ENCODE results near the gene ZNF20.
A peak's percentile ranks its signal among the peaks of the same experiment; 100 is the strongest.

ZNF20 gene

DNA sequence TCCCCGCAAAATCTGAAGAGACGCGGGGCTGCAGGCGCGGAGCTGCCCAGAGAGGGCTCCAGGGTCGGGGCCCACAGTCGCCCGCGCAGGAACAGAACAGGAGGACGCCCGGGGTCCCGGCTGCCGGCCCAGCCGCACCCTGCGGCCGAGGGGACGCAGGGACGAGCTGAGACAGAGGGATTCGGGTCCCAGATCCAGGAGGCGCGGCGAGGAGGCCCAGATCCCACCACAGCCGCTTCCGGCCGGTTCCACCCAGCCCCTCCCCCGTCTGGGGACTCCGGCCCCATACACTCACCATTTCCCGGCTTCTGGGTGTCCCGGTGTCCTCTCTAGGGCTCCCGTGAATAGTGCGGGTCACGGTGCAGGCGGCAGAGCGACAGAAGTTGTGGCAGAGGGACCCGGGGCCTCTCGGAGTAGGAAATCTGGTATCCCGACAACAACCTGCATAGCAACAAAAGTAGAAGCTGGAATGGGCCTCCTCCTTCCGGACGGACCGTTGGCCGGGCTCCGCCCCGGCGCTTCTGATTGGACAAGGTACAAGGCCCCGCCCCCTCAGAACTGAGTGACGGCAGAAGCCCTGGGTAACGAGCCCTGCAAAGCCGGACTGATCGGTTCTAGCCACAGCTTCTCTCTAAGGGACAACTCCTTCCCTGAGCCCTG, at the start of gene ZNF20:
TSS of gene ZNF20 (minus strand) at position 466 of the 660 bp plus-strand sequence. CDS start at position 298, 168 bp downstream.
- DNase-seq = peak; percentile 96

DNA sequence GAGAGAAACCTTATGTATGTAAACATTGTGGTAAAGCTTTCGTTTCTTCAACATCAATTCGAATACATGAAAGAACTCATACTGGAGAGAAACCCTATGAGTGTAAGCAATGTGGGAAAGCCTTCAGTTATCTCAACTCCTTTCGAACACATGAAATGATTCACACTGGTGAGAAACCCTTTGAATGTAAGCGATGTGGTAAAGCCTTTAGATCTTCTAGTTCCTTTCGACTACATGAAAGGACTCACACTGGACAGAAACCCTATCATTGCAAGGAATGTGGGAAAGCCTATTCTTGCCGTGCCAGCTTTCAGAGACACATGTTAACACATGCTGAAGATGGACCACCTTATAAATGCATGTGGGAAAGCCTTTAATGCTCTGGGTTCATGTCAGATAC, 47.5 kb upstream of the ZNF20 start:
- DNase-seq = no peak

DNA sequence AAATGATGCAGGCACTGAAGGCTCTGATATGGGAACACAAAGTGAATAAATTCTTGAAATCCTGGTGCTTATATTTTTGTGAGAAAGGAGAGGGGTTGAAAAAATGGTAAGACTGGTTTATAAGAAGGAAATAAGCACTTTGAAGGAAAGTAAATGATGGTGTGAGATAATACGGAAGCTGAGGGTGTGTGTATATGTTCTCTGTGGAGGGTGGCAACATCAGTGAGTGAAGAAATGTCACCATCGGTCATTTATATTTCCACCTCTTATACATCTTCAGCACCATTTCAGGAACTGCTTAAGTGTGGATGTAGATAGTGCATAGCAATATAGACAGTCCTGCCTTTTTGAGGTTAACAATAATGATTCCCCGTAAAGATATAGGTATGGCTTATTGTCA, 40.2 kb upstream of the ZNF20 start:
- no peak for DNase-seq

DNA sequence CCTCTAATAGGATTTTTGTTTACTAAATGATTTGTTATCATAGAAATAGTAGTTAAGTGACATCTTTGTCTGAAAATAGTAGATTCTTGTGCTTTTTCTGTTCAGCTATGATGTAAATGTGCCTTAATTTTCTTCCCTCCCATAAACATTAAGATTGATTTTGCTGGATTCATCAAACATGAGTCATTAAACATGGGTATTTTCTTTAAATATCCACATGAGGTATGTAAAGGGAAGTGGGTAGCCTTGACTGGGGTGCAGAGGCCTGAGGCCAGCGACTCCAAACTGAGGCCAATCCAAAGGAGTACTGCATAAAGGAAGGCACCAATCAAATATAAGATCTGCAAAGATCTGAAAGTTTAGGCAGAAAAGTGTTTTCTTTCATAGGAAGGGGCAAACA, 26.5 kb upstream of the ZNF20 start:
- no peak for DNase-seq

DNA sequence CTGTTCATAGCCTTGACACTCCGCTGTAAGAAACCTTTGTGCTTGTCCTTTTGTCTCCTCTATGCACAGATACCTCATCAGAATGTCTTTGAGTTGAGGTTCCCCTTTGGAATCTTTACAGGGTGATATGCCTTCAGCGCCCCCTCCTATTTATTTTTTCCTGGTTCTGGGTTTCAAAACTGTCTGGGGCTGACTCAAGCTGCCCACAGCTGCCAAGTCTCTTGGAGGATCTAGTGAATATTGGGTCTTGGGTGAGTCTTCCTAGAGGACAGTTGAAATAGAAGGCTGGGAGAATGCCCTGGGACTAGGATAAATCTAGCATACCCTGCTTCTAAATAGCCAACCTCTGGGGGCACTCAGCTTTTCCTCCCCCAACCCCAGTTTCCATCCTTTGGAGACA, 23.7 kb upstream of the ZNF20 start:
- DNase-seq = no peak

DNA sequence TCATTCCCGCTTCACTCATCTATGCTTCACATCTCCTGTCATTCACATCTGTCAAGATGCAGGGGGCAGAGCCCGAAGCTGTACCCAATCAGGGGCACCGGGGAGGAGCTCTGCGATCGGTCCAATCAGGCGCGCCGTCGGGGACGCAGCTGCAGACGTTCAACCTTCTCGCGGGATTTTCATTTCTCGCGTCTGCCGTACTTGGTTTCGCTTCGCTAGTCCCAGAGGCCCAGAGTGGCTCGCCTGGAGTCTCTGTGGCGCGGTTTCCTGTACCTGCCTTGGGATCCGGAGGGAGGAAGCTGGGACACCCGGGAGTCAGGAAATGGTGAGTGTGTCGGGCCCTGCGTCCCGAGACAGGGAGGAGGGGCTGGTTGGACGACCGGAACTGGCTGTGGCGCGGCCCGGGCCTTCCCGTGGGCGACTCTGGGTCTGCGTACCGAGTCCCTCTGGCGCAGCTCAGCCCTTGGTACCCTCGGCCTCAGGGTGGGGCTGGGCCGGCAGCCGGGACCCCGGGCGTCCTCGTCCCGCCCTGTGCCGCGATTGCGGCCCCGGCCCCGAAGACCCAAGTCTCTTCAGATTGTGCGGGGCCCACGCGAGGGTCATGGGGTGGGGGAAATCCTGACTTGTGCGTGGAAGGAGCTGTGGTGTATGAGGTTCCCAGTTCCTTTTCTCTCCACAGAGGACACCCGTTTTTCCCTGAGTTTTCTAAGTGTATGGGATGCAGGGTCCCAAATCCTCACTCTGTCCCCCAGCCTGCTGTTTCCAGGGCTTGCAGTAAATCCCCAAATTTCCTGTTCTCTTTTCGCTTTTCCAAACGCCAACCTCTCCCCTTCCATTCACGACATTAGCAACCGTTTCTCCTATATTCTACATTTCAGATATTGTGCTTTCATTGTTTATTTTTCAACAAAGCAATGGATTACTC, 23.0 kb upstream of the ZNF20 start, which contains the start of gene ZNF136:
TSS of gene ZNF136 (plus strand) at position 215 of the 925 bp plus-strand sequence. CDS start at position 323, 108 bp downstream.
- DNase-seq = peak; percentile 96

DNA sequence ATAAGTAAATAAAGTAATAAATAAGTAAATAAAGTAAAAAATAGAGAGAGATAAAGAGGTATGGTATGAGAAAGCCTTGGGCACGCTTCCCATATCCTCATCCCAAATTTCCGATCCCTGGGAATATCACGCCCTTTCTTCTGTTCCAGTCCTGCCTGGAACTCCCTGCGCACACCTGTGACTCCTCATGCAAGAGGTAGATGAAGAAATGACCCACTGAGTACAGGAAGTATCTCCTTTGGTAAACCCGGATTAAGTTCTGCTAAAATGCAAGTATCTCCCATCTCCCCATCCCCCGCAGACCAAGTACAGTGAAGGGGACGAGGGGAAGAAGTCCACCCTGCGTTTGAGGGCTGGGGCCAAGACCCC, 22.3 kb upstream of the ZNF20 start:
- no peak for DNase-seq

DNA sequence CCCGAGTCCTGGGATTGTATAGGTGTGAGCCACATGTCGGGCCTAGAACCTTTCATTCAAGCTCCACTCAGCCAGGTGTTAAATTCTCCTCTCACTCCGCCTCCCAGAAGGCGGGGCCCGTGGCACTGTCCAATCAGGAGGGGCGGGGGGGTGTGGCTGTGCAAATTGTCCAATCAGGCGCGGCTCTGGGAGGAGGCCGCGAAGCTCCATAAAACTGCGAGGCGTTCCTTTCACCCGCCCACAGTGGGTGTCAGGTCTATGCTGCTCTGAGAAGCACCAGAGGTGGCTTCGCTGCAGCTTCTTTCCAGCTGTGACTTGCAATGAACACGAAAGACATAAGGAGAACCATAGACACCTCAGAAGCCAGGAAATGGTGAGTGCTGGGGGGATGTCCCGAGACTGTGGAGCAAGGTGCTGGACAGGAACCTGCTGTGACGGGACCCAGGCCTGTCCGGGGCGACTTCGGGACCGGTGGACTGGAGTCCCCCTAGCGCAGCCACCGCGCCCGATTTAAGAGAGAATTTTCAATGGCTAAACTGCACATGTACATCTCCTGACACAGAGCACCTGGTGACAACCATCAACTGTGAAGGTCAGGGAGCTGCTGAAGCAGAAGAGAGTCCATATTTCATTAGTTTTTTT, 19.7 kb upstream of the ZNF20 start:
- peak; percentile 28 for DNase-seq

DNA sequence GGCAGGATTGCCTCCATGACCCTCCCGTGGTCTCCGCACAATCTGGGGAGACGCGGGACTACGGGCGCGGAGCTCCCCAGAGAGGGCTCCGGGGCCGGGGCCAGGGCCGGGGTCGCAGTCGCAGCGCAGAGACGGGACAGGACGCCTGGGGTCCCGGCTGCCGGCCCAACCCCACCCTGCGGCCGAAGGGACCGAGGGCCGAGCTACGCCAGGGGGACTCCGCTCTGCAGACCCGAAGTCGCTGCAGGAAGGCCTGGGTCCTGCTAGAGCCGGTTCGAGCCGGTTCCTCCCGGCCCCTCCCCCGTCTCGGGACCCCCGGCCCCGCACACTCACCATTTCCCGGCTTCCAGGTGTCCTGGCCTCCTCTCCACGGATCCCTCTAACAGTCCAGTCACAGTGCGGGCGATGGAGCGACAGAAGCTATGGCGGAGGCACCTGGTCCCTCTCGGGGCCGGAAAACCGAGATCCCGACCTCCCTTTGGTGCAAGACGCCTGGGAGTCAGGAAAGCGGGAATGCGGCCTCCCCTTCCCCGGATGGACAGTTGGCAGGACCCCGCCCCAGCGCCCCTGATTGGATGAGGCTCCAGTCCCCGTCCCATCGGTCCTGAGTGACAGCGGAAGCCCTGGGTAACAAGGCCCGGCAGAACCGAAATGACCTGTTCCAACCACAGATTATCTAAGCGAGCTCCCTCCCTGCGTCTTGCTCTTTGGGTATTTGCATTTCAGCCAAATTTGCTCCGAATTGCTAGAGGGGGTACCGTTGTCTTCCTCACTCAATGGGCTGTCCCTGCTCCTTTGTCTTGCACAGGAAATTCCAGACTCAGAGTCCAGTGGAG, 16.3 kb upstream of the ZNF20 start, which contains the start of gene ZNF625:
TSS of gene ZNF625 (minus strand) at position 512 of the 836 bp plus-strand sequence. CDS start at position 336, 176 bp downstream.
- DNase-seq = peak; percentile 72

DNA sequence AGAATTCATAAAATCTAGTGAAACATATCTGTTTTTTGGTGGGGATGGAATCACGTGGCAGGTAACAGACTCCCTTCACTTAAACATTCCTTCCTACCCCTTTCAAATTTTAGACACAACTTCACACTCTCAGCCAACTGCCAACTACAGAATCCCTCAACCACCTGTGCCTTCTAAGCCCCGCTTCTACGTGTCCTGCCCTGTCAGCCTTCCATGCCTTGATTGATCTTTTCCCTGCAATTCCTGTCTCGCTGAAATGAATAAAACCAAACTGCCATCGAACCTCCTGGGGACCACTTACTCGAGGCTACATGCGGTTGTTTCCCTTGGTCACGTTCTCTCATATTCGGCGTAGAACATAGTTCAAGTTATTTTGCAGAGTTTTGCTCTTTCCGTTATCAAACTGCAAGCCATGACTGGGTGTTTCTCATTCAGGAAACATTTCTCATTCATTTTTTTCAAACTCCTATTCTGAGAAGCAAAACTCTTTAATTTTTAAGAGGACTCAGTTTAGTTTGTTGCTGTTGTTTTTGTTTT, 15.2 kb upstream of the ZNF20 start:
- DNase-seq = no peak

DNA sequence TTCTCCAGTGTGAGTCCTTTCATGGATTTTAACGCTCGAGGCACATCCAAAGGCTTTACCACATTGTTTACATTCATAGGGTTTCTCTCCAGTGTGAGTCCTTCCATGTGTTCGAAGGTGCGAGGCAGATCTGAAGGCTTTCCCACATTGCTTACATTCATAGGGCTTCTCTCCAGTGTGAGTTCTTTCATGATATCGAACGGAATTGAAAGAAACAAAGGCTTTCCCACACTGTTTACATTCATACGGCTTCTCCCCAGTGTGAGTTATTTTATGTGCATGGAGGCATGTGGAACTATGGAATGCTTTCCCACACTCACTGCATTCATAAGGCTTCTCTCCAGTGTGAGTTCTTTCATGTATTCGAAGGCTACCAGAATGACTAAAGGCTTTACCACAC, 5.2 kb upstream of the ZNF20 start:
- DNase-seq = no peak

DNA sequence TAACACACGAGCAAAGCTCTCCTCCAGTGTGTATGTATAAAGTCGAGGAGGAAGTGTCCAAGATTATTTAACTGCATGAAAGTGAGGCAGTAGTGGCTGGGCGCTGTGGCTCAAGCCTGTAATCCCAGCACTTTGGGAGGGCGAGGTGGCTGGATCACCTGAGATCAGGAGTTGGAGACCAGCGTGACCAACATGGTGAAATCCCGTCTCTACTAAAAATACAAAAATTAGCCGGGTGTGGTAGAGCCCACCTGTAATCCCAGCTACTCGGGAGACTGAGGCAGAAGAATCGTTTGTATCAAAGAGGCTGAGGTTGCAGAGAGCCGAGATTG, 1.2 kb upstream of the ZNF20 start:
- DNase-seq = no peak

DNA sequence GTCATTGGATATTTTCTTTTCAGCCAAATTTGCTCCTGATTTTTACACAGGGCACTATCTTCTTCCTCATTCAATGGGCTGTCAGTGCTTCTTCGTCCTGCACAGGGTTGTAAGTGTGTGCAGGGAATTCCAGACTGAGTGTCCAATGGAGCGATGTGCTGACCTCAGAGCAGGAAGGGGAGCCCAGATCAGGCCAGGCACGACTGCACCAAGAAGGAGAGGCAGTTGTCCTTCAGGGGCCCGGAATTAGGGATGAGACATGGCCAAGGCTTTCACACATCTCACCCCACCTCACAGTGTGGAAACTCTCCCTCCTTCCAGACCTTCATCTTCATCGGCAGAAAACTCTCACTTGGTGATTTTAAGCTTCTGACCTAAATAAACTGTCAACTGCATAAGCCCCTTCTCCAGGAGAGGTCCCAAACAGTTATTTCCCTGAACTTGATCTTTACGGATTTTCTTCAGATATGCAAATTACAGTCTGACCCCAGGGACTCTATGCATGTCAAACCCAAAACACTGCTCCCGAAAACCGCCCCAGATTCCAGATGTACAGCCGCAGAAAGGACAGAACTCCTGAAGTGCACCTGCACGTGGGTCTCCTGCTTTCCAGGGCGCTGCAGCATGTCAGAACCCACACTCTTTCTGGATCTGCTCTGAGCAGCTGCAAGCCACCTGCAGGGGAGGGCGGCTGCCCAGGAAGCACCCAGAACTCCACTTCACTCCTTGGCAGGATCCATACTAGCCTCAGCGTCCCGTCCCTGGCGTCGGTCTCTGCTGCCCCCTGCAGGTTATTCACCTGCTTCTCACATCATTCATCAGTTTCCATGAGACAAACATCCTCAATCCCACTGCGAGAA, 625 bp upstream of the ZNF20 start:
- DNase-seq = peak; percentile 90

DNA sequence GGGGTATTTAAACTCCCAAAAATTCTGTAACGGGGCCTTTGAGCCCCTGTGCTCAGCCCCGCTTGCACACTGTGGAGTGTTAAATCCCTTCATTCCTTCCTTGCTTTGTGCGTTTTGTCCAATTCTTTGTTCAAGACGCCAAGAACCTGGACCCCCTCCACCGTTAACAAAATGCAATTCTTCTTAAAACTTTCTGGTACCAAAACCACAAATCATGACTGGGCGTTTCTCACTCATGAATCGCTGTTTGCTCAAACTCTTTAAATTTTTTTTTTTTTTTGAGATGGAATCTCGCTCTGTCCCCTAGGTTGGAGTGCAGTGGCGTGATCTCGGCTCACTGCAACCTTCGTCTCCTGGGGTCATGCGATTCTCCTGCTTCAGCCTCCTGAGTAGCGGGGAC, 881 bp downstream of the ZNF20 start:
- DNase-seq = no peak

DNA sequence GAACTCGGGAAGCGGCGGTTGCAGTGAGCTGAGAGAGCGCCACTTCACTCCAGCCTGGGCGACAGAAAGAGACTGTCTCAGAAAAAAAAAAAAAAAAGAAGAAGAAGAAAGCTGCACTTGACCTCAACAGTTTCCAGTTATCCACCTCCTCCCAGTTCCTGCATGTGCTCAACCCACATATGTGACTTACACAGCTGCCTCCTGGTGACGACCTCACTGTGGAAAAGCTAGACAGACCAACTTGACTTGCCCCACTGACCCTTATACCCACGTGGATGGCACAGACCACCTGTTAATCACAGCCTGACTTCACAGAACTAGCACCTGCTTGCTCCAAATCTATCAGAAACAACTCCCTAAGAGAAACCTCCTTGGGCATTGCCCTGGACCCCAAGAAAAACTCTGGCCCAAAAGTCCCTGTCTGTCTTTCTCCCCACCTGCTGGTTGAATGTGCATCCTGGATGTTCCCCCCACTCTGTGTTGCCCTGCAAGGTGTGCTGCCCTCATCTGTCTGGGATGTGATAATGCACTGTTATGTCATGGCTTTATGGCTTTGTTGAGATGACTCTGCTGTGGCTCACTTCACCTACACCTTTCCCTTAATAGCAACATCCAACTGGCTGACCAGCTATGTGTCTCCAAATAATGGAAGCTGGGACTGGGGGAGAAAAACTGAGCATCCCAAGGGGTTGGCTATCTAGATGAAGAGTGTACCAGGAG, 2.8 kb downstream of the ZNF20 start:
- DNase-seq = peak; percentile 40

DNA sequence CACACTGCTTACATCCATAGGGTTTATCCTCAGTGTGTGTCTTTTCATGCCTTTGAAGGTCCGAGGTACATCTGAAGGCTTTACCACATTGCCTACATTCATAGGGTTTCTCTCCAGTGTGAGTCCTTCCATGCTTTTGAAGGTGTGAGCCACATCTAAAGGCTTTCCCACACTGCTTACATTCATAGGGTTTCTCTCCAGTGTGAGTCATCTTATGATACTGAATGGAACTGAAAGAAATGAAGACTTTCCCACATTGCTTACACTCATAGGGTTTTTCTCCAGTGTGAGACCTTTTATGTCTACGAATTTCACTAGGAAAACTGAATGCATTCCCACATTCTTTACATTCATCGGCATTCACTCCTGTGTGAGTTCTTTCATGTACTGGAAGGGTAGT, 7.1 kb downstream of the ZNF20 start:
- DNase-seq = no peak

DNA sequence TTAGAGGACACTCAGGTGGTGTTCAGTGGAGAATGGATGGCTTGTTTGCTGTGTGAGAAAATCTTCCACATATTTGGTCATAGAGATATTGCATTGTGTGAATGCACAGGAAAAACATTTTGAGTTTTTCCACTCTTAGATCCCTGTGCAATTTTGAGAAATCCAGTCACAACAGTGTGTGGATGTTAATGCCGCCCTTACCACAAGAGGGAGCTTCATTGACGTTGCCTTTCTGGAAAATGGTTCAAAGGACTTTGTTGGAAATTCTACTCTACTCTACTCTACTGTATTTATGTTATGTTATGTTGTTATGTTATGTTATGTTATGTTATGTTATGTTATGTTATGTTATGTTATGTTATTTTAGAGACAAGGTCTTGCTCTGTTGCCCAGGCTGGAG, 13.4 kb downstream of the ZNF20 start:
- peak; percentile 25 for DNase-seq

DNA sequence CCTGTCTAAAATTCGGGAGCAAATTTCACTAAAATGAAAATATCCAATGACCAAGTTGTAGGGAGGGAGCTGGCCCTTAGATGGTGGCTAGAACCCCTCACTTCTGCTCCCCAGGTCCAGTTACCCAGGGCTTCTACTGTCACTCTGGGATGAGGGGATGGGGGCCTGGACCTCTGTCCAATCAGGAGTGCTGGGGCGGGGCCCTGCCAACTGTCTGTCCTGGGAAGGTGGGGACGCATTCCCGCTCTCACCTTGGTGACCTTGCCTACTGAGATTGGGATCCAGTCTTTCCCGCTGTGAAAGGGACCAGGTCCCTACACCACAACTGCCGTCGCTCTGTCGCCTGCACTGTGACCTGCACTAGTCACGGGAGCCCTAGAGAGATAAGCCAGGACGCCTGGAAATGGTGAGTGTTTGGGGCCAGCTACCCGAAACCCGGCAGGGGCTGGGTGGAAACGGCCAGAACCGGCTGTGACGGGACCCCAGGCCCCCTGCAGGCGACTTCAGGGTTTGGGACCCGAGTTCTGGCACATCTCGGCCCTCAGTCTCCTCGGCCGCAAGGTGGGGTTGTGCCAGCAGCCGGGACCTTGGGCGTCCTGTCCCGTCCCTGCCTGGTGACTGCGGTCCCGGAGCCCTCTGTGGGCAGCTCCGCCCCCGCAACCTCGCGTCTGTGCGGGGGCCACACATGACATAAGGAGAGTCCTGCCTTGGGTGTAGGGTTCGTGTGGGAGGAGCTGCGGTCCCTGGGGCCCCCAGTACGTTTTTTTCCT, 22.8 kb downstream of the ZNF20 start:
- DNase-seq = no peak

DNA sequence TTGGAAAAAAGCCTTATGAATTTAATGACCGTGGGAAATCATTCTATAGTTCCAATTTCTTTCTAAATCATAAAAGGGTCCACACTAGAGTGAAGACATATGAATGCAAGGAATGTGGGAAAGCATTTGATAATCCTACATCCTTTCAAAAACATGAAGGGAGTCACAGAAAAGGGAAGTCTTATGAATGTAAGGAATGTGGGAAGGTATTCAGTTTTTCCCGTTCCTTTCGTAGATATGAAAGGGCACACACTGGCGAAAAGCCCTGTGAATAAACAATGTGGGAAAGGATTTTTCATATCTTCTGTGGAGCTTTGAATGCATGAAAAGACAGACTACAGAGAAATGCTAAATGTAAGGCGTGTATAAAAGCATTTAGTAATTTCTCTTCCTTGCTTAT, 27.0 kb downstream of the ZNF20 start:
- DNase-seq = no peak

DNA sequence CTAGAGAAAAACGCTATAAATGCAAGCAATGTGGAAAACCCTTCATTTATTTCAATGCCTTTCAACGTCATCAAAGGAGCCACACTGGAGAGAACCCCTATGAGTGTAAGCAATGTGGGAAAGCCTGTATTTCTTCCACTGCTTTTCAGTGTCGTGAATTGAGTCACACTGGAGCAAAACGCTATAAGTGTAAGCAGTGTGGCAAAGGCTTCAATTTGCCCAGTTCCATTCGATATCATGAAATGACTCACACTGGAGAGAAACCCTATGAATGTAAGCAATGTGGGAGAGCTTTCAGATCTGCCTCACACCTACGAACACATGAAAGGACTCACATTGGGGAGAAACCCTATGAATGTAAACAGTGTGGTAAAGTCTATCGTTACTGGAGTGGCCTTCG, 27.4 kb downstream of the ZNF20 start:
- DNase-seq = peak; percentile 36
